Measurements from ENCODE around the gene HCCS.
A peak's percentile ranks its signal among the peaks of the same experiment; 100 is the strongest.
"Not testable (repeated sequence)": the region's sequence is repeated elsewhere in the genome, so short reads cannot be mapped to it uniquely, and the experiment has no call there.

Gene HCCS

DNA sequence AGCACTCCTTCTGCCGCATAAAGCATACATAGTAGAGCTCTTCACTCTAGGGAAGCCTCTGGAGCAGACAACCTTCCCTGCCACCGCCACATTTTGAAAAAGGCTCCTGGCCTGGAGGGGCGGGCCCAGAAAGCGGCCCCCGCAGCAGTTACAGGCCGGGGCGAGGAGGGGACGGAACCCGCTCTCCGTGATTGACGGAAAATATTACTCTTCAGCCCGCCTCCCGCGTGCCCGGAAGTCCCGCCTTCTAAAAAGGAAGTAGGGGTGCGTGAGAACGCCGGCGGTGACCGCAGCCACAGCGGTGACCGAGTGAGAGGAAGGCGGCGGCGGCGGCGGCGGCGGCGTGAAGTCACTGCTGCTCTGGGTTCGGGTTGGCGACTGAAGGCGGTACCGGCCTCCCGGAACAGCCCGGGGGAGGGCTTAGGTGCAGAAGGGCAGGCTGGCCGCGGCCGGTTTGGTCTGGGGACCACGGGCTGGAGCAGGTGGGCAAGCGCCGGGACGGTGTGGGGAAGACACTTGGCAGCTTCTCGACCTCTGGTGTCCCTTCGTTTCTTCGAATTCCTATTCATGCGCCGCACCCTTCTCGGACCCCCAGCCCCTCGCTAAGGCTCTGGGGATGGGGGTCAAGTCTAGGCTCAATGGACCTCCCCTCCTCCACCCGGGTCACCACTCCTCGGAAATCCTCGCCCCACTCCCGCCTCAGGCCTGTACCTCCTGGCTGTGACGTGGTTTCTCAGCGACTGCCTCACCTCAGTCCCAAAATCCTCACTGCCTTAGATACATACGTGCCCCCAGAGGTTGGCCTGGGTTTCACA lies at the start of gene HCCS:
Gene HCCS, plus strand, starts transcription at position 296 of the 815 bp plus-strand sequence. CDS start 729 bp downstream, outside the sequence.
- peak; percentile 81 for DNase-seq (ENCODE audit: low spot score)

DNA sequence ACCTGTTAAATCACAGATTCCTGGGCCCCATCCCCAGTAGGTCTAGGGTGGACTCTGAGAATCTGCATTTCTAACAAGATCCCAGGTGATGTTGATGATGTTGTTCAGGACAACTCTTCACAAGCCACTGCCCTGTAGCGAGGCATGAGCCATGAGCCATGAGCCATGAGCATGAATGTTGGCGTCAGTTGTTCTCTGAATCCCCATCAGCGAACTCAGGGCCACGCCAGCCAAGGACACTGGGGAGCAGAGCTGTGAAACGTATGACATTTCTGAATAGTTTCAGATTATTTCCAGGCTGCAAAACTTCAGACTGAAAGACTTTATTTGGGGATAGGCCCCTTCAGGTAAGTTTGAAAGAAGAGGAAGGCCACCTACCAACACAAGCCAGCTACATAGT lies 46.9 kb upstream of the HCCS start:
- no peak for DNase-seq (ENCODE audit: low spot score)

DNA sequence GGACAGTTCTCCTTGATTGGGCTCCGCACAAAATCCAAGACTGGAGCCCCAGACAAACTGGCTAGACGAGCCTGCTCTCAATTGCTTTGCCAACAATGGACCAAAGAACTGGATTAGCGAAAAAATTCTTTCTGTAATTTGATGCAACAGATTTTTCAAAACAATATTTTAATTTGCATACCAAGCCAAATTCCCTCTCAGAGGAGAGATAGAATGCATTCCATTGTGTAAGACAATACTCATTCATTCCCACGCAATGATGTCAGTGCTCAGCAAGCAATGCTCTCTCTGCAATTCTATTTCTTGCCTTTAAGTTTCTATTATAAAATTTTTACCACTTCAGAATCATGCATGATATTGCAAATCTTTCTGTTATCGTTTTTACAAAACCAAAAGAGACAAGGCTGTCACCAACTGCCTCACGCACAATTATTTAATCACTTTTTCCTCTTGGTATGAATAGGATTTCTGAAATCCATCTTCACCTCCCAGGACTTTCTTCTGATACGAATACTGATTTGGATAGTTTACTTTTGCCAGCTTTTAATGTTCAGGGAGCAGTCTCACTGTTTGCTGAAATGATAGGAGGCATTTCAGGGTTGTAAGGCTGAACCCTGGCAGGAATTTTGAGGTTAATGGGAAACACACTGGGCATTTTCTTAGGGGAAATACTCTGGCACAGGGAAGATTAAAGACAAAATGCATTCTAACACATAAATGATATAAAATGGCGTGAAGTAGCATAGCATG lies 46.1 kb upstream of the HCCS start:
- no peak for DNase-seq (ENCODE audit: low spot score)

DNA sequence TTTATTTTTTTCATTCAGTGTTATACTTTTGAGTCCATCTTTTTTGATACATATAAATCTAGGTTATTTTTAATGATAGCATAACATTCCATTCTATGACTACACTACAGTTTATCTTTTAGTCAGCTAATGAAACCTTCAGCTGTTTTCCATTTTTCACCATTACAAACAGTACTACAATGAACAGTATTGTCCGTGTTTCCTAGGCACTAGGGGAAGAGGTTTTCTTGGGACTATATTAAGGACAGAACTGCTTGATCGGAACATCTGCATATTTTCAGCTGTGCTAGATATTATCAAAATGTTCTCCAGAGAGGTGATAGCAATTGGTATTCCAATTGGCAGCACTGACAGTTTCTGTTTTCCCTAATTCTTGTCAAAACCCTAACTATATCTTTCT lies 44.3 kb upstream of the HCCS start:
- no peak for DNase-seq (ENCODE audit: low spot score)

DNA sequence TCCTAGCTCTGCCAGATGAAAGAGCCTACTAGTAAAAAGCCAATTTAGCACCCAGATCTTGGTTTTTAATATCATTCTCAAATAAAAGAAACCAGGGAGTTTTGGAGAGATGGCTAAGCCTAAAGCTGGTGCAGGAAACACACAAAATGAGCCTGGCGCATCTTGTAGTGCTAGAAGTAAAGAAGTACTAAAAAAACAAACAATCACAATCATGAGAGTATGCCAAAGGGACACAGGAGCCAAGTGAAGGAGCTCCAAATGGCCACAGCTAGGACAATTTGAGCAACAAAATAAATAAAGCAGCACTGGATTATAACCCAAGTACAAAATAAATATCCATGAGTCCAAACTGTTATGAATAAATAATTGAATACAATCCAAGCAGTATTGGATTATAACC lies 37.8 kb upstream of the HCCS start:
- no peak for DNase-seq (ENCODE audit: low spot score)

DNA sequence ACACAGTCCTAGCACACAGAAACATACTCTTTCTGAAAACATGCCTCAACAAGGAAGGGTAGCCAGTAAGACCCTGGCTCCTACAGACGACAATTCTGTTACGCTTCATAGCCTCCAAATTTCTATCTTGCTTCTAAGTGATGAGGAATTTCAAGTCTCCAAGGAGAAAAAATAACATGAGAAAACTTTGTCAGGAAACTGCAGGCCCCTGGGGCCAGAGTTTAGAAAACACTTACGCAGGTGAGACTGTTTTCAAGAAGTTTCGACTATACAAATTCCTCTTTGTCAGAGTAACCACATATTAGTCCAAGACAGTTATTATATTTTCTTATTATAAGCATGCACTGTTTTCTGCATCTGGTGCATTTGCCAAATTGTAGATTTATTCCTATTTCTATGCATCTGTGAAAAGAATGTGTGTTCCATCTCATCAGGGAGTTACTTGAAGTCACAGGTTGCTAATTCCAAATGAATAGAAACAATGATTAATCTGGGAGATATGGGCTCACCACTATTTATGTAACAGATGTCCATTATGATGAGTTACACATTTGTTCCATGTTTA lies 30.3 kb upstream of the HCCS start:
- DNase-seq (ENCODE audit: low spot score): no peak

DNA sequence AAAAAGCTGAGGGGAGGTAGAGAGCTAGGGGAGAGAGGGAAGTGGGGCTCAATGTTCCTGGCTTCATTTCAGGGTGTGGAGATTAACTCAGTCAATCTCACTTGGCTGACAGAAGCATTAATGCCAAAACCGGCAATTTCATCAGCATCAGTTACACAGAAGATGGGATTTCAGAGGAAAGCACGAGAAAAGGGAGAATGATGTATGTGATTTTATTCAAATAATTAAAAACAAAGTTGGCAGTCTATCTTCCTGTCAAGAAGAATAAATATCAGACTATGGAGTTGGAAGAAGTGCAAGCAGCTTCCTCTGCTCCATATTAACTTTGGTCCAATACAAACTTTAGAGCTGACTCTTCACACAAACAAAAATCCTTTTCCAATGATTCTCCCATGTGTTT lies 29.6 kb upstream of the HCCS start:
- no peak for DNase-seq (ENCODE audit: low spot score)

DNA sequence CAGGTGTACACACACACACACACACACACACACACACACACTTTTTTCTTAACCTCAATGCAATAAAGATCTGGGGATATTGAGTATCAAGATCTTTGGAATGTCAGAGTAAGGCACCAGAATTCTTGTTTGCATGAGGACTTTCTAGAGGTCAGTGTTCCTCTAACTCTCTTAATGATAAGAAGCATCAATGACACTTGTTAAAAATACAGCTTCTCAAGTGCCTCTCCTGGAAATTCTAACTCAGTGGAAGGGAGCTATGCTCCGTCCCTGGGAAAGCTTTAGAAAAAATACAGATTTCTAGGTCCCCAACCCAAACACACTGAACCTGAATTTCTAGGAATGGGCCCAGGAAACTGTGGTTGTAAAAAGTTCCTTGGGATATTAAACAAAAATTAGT lies 25.8 kb upstream of the HCCS start:
- no peak for DNase-seq (ENCODE audit: low spot score)

DNA sequence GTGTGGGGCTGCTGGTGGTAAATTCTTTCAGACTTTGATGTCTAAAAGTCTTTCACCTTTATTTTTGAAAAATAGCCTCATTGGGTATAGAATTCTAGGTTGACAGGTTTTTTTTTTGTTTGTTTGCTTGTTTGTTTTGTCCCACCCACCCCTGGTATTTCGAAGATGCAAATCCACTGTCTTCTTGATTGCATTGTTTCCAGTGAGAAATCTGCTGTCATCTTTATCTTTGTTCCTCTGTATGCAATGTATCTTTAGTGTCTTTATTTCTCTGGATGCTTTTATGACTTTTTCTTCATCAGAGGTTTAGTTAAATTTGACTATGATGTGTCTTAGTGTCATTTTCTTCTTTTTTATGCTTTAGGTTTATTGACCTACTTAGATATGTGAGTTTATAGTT lies 21.3 kb upstream of the HCCS start:
- no peak for DNase-seq (ENCODE audit: low spot score)

DNA sequence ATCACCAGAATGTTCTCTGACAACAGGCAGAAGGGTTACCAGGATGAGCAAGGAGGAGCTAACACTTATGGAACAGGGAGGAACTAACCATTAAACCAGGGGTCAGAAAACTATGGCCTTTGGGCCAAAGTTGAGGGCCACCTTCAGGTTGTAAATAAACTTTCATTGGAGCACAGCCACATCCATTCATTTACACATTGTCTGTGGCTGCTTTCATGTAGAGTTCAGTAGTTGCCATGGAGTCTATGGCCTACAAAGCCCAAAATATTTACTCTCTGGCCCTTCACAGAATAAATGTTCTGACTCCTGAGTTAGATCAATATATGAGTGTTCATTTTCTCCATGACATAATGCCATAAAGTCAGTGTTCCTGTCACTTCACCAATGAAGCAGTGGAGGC lies 13.2 kb upstream of the HCCS start:
- no peak for DNase-seq (ENCODE audit: low spot score)

DNA sequence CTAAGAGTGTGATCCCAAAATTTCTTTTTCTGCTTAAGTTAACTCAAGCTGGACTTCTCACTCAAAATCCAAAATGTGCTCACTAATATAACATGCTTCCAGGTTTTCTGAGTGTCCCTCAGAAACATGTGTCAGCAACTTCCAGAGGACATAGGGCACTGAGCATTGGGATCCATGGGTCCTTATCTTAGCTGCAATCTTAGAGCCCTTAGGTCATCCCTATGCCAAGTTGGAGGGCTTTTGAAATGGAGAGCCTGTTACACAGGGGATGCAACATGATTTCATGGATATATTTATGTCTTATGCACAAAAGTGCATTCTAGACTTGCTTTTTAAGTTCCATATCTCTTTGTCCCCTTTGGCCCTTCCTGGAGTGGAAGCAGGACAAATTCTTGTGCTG lies 11.7 kb upstream of the HCCS start:
- DNase-seq (ENCODE audit: low spot score): no peak

DNA sequence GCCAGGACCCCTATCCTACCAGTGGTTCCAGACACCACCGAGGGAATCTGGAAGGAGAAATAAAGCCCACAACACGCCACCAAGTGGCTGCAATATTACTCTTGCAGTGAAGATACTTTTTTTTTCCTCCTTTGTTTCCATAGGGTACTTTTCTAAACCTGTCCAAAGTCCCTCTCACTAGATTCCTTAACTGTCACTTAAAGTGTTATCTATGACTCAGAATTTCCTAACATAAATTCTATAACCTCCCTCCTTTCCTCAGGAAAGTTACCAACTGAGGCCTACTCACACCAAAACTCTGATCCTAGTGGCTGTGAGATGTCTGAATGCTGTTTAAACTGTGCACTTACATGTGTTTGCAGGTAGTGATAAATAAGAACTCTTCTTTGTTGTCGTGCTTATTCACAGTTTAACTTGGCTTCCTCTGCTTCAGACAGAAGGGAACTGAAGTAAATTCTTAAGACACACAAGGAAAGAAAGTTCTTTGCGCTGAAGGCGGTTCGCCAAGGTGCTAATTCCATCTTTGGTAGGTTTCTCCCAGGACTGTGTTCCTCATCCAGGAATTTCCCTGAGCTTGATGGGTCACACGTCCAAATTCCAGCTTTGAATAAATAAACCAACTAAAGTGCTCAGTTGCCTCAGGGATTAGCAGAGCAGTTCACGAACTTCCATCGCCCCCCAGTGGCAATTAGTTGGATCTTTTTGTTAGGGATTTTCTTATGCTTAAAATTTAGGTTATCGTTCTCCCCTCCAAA lies 10.7 kb upstream of the HCCS start:
- no peak for DNase-seq (ENCODE audit: low spot score)

DNA sequence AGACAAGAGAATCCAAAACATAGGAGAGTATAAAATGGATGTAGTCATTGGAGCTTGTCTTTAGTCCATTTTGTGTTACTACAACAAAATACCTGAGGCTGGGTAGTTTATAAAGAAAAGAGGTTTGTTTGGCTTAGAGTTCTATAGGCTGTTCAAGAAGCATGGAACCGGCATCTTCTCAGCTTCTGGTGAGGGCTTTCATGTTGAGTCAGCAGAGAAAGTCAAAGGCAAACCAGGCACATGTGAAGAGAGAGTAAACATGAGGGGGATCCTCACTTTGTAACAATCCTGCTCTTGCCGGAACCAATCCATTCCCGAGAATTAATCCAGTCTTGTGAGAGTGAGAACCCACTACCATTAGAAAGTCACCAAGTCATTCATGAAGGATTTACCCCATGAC lies 8.1 kb upstream of the HCCS start:
- no peak for DNase-seq (ENCODE audit: low spot score)

DNA sequence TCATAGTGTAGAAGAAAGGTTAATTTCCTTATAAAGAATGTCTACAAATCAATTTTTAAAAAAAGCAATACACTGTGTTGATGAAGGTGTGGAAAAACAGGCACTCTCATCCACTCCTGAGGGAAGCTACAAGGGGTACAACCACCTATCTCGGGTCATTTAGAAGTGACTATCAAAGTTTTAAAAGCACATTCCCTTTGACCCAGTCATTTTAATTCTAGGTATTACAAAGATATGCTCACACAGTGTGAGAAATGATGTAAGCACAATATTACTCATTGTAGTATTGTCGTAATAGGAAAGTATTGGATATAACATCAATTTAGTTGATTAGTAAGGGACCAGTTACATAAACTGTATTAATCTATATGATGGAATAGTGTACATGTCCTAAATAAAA lies 7.4 kb upstream of the HCCS start:
- no peak for DNase-seq (ENCODE audit: low spot score)

DNA sequence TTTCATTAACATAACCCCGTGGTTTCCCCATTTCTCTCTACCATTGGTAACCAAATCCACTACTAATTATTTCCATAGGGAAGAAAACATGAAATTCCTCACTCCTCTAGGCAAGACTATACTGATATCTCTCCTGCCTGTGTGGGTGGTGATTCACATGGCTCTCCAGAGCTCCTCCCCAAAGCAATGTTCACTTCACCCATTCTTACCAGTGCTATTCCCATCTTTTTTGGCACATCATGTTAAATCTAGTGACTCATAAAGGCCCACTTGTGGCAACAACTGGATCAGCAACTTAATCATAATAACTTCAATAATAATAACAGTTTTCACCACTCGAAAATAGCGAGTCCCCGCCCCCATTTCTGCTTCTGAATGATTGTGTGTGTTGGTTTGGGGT lies 6.1 kb upstream of the HCCS start:
- no peak for DNase-seq (ENCODE audit: low spot score)

DNA sequence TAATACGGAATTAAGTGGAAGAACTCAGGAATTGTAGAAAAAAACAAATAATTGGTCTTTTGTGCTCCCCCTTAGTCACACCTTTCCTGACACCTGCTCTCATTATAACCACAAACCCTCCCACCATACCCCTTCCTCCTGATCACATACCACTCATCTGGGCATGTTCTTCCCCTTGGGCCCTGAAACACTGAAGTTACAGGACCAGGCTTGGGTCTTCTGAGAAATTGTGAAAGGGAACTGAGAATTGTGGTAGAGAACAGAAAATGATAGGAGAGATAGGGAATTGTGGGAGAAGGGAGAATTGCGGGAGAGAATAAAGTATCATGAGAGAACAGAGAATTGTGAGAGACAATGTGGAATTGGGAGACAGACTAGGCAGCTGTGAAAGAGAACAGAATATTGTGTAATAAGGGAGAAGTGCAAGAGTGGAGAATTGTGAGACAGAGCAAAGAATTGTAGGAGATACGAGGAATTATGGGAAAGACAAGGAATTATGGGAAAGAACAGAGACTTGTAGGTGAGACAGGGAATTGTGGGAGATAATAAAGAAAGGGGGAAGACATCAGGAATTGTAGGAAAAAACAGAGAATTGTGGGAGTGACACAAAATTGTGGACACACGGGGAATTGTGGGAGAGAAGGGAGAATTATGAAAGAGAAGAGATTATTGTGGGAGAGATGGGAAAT lies 2.7 kb upstream of the HCCS start:
- DNase-seq (ENCODE audit: low spot score): no peak

DNA sequence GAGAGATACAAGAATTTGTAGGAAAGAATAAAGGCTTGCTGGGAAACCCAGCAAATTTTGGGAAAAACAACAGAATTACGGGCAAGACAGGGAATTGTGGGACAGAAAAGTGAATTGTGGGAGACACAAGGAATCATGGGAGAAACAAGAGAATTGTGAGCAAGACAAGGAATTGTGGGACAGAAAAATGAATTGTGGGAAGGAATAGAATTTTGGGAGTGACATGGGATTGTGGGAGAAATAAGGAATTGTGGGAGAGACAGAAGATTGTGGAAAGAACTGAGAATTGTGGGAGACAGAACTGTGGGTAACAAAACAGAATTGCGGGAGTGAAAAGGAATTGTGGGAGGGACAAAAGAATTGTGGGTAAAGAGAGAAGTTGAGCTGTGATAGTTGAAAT lies 1.2 kb upstream of the HCCS start:
- no peak for DNase-seq (ENCODE audit: low spot score)

DNA sequence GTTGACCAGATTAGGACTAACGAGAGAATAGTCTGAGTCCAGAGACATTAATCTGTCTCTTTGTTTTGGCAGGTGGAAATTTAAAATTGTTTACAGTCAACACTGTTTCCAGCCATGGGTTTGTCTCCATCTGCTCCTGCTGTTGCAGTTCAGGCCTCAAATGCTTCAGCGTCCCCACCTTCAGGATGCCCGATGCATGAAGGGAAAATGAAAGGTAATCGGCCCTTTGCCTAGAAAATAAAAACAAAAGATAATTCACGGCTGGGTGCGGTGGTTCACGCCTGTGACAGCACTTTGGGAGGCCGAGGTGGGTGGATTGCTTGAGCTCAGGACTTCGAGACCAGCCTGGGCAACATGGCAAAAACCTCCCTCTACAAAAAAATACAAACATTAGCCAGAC lies 815 bp downstream of the HCCS start:
- DNase-seq (ENCODE audit: low spot score): no peak

DNA sequence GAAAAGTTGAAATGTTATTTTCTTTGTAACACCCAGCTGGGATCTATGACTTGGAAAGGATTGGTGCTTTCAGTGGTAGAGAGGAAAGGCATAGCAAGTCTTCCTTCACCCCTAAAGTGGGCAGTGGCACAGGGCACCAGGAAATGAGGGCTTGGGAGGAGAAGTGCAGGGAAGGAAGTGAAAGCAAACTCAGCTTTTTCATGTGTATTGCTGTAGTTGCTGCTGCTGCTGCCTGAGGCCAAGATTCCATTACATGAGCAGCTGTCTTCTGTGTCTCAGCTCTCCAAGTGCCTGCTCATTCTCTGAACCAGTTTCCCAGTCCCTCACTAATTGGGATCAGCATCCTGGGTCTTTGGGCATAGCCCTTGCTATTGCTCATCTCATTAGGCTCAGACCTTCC lies 2.6 kb downstream of the HCCS start:
- no peak for DNase-seq (ENCODE audit: low spot score)

DNA sequence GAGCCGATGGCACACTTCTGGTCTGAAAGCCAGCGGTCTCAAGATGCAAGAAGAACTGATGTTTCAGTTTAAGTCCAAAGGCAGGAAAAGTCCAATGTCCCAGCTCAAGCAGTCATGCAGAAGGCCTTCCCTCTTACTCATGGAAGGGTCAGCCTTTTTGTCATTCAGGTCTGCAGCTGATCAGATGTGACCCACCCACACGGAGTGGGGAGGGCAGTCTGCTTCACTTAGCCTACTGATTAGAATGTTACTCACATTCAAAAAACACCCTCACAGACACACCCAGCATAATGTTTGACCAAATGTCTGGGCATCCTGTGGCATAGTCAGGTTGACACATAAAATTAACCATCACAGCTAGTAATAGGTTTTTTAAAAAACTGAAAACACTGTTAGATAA lies 6.6 kb downstream of the HCCS start:
- no peak for DNase-seq (ENCODE audit: low spot score)

DNA sequence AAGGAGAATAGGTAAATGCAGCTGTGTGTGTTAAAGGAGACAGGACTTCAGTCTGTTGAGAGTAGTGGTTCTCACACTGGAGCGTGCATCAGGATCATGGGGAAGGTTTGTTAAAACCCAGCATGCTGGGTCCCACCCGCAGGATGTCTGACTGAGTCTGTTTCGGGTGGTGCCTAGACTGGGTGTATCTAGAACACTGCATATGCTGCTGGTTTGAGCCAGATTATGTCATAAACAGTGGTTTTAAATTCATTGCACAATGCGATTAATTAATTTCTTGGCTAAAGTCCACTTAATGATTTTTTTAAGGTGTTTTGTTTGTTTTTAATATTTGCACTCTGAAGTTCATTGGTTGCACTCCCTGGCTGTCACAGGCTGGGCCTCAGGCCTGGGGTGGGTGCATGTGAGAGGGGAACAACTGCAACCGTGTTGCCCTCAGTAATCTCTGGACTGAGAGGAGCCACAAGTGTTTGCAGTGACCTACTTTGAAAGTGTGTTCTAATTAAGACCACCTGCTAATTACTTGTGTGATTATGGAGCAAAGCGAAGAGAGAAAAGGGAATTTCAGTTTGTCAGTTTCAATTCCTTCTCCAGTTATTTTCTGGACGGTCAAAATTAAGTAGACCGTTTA lies 8.3 kb downstream of the HCCS start:
- DNase-seq (ENCODE audit: low spot score): no peak

DNA sequence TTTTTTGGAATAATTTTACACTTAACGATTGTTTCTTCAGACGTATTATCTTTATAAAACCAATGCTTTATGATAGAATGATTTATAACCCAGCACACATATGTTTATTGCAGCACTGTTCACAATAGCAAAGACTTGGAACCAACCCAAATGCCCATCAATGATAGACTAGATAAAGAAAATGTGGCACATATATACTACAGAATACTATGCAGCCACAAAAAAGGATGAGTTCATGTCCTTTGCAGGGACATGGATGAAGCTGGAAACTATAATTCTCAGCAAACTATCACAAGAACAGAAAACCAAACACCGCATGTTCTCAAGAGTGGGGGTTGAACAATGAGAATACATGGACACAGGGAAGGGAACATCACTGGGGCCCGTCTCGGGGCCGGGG lies 12.0 kb downstream of the HCCS start:
- not testable (repeated sequence) for DNase-seq (ENCODE audit: low spot score)

Data from germinal center (tissue), 1 donor.